Measurements from ENCODE around the gene RABL3.
"Not testable (repeated sequence)": the region's sequence is repeated elsewhere in the genome, so short reads cannot be mapped to it uniquely, and the experiment has no call there.

RABL3 gene, protein sequence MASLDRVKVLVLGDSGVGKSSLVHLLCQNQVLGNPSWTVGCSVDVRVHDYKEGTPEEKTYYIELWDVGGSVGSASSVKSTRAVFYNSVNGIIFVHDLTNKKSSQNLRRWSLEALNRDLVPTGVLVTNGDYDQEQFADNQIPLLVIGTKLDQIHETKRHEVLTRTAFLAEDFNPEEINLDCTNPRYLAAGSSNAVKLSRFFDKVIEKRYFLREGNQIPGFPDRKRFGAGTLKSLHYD

DNA sequence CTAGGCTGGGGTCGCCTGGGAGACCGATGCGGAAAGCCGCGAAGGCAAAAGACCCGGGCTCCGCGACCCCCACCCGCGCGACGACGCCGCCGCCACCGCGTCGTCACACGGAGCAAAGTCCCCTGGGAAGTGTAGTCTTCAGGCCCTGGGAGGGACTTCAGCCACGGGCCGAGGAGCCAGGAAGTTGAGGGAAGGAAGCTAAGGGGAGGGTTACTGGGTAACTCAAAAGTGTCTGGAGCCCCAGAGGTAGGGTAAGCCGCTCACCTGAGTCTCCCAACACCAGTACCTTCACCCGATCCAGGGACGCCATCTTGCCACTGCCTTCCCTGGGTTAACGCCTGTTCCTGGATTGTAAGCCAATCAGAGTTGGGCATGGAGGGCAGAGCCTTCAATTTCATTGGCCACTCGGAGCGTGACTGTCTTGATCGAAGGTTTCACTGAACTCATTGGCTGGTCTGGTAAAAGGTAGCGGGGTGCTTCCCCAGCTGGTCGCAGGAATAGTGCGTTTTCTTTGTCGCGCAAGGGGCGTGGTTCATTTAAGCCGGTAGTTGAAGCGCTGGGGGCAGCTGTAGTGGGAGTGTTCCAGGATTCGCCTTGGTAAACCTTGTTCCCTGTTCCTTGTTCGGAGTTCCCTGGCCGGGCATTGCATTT is at the start of gene RABL3, which contains the start of gene GTF2E1:
RABL3 (minus strand) TSS at position 319 of the 651 bp plus-strand sequence; CDS start at position 310, 9 bp downstream.
GTF2E1 (plus strand) TSS at position 547 of the 651 bp plus-strand sequence. CDS start 7,809 bp downstream, outside the sequence.
- peak; percentile 88 to 93 (median 91) for DNase-seq (ENCODE audit: low read depth in 4 of 4, low spot score in 1 of 4)

DNA sequence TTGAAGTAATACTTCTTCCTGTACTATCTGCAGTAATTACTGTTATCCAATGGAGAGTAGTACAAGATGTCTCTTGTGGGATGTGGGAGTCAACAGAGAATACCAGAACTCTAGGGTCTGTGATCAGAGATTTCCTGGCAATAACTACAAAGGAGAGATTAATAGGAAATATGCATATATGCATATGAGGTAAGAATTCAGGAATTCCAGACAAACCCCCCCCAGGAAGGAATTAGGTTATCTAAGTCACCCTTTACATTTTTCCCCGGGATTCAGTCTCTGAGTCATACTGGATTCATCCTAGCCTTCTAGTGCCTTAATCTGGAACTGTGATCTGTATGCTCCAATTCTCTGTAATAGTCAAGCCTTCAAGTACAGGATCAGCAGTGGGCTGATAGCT is 49.6 kb upstream of the RABL3 start:
- no peak for DNase-seq (ENCODE audit: low read depth in 4 of 4, low spot score in 1 of 4)

DNA sequence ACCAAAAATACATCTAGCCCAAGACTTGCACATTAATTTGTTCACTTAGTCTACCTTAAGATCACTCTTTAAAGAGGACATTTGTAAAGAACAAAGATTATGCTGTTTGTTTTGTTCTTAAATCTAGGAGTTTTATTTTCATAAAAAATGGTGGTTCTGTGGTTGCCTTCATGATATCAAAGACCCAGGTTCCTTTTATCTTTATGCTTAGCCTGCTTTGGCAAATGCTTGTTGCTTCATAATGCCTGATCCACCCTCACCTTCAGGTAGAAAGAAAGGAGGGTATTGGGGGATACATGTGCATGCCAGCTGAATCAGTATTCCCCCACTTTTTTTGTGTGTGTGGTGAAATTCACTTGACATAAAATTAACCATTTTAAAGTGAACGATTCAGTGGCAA is 48.7 kb upstream of the RABL3 start:
- no peak for DNase-seq (ENCODE audit: low read depth in 4 of 4, low spot score in 1 of 4)

DNA sequence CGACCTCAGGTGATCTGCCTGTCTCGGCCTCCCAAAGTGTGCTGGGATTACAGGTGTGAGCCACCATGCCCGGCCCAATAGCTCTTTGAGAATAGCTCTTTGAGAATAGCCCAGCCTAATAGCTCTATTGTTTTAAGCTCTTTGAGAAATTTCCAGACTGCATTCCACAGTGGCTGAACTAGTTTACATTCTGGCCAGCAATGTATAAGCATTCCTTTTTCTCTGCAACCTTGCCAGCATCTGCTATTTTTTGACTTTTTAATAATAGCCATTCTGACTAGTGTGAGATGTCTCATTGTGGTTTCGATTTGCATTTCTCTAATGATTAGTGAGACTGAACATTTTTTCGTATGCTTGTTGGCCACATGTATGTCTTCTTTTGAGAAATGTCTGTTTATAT is 43.5 kb upstream of the RABL3 start:
- DNase-seq (ENCODE audit: low read depth in 4 of 4, low spot score in 1 of 4) = not testable (repeated sequence)

DNA sequence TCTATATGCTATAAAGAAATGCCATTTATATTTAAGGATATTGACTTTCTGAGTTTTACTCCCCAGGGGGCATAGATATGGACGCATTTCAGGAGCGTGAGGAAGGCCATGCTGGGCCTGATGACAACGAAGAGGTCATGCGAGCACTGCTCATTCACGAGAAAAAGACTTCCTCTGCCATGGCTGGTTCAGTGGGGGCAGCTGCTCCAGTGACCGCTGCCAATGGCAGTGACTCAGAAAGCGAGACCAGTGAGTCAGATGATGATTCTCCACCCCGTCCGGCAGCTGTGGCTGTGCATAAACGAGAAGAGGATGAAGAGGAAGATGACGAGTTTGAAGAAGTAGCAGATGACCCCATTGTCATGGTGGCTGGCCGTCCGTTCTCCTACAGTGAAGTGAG is 38.7 kb upstream of the RABL3 start:
- DNase-seq (ENCODE audit: low read depth in 4 of 4, low spot score in 1 of 4) = no peak

DNA sequence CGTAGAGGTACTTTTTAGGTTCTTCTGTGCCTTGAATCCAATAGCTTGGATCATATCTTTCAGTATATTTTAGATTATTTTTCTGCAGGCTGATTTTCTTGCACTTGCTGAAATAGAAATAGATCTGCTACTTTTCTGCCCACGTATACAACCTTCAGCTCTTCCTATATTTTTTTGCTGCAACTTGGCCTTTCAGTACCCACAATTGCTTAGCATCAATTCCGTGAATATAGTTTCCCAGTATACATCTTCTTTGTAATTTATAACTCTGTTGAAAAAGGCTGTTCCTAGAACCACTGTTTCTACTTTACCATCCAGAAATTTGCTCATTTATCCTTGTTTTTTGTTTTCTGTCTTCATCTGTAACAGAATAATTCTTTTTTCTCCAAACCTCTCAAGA is 36.5 kb upstream of the RABL3 start:
- DNase-seq (ENCODE audit: low read depth in 4 of 4, low spot score in 1 of 4) = no peak

DNA sequence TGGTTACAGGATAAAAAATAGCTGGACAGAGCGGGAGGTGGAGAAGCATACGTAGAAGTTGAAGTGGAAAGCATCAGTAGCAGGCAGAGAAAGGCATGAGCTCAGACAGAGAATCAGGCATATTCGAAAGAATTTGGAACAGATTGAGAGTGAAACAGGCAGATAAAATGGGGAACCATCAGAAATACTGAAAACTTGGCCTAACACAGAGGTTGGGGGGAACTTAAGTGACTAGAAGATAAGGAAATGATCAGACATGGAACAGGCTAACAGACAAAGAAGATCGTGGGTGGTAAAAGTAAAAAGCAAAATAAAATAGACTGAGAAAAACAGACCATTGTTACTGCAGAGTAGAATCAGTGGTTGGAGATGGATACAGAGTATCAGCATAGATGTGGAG is 33.1 kb upstream of the RABL3 start:
- no peak for DNase-seq (ENCODE audit: low read depth in 4 of 4, low spot score in 1 of 4)

DNA sequence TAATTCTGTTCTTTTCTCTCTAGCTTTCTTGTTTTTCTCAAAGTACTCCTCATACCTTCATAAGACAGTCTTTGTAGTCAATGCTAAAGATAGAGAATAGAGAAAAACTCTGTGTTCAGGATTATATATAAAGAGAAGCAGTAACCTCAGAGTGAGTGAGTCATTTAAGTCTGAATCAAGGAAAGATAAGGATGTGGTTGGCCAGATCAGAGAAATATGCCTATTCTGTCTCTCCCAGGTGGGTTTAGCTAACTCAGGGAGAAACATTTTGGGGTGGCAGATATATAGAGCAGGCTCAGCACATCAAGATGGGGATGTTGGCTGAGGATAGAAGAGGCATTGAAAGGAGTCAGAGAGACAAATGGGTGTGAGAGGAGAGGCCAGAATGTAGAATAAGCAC is 31.6 kb upstream of the RABL3 start:
- no peak for DNase-seq (ENCODE audit: low read depth in 4 of 4, low spot score in 1 of 4)

DNA sequence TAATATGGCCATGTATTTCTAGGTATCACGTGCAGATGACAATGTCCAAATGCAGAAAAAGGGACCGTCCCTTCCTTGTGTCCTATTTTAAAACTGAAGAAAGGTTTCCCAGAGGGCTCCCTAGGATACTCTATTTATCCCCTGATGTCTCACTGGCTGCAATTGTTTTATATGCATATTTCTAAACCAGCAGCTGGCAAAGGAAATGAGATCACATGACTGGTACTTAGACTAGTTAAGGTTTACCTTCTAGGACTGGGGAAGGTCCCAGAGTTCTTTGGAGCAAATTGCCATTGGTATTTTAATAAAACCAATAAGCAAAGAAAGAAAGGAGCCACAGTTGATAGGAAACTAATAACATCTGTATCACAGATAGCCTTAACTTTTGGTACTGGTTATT is 29.8 kb upstream of the RABL3 start:
- no peak for DNase-seq (ENCODE audit: low read depth in 4 of 4, low spot score in 1 of 4)

DNA sequence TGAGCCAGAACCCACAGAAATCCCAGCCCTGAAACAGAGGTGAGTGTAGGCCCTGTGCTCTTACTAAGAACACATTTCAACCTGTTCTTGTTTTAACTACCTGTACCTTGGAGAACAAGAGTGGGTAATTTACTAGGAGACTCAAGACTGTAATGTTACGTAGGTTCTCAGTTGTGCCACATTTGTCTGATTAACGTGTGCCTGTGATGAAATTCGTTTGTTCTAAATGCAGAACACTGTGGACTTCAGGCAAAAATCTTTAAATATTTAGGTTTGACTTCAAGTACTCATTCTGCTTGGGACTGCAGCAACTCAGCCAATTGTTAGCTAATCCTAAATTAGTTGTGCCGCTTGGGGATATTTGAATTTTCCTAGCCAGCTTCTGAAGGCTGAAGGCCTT is 28.6 kb upstream of the RABL3 start:
- DNase-seq (ENCODE audit: low read depth in 4 of 4, low spot score in 1 of 4) = no peak

DNA sequence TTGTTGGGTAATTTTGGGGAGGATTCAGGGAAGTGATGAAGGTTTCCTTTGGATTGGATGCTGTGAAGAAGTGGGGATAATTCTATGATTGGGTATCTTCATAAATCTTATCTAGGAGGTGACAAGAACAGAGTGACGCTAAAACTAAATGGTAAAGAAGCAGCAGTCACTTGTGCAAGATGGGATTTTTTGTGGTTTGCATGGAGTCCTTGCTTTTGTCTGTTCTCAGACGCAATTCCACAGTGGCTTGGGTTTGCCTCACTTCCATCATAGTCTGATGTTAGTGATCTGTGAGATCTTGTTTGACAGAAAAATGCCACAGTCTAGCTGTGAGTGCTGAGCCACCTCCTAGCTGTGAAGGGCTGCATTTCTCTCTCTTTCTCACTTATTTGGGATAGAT is 27.1 kb upstream of the RABL3 start:
- DNase-seq (ENCODE audit: low read depth in 4 of 4, low spot score in 1 of 4) = no peak

DNA sequence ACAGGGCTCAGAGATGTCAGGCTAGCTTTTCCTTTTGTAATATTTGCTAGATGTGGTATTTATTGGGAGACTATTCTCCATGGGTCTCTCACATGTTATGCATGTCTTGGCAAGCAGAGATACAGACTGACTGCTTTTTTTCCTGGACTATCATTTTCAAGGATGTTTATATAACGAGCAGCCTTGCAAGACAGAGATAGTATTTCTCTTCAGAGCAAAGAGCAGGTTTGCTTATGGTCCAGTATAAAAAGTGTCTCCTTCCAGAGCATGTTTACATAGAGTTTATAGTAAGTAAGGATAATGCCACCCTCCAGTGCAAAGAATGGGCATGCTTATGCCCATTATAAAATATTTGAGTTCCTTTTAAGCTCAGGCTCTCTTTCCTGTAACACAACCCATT is 24.8 kb upstream of the RABL3 start:
- DNase-seq (ENCODE audit: low read depth in 4 of 4, low spot score in 1 of 4) = no peak

DNA sequence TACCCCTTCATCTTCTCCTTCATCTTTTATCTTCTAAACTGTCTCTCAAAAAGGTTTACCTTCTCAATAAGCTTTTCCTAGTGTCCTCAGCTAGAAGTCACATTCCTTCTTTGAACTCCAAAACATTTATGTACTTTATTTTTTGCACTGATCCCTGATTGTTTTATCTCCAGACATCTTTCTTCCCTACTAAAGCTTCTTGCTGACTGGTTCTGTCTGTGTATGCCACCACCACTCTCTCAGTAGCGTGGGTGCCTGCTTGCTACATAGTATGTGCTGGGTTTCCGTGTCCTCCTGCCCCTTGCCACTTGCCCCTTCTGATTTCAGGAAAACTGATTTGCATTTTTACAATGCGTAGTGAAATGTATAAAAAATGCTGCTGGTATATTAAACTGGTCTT is 24.3 kb upstream of the RABL3 start:
- DNase-seq (ENCODE audit: low read depth in 4 of 4, low spot score in 1 of 4) = no peak

DNA sequence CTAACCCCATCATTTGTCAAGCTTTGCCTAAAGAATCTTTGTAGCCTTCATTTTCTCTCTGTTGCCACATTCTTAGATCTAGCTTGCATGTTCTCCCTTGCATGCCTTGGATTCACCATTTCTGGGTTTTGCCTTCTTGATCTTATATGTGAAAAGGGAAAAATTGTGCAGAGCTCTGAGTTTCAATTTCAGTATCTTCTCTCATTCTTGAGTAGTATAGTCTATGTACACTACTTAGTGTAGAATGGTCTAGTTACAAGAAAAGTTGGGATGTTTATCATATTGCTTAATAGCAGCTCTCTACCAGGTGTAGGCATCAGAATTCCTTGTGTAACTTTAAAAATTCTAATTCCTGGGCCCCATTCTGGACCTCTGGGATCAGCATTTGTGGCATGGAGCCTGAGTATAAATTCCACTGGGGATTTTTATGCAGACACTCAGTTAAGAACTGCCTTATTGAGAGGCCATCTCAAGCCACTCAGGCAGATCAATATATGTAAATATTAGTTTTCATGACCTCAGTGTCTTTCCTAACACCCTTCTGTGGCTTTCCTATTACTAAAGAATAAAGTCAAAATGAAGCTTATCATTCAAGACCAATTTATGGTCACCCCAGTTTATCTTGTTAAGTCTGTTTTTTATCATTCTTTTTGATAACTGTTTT is 23.6 kb upstream of the RABL3 start:
- DNase-seq (ENCODE audit: low read depth in 4 of 4, low spot score in 1 of 4) = no peak

DNA sequence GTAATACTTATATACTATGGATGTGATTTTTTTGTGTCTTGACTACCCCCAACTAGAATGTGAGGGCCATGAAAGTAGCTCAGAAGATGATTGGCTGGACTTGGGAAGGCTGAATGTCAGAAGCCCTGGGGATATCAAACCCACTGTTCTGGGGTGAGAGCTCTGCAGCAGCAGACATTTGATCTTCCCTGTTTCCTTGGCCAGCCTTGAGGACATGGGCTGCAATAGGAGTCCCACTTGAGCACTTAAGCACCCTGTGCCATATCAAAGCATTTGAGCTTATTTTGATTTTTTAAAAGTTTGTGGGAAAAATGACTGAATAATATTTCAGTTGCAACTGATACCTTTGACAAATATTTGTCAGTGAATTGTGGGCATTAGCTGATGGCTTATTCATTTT is 21.9 kb upstream of the RABL3 start:
- DNase-seq (ENCODE audit: low read depth in 4 of 4, low spot score in 1 of 4) = no peak

DNA sequence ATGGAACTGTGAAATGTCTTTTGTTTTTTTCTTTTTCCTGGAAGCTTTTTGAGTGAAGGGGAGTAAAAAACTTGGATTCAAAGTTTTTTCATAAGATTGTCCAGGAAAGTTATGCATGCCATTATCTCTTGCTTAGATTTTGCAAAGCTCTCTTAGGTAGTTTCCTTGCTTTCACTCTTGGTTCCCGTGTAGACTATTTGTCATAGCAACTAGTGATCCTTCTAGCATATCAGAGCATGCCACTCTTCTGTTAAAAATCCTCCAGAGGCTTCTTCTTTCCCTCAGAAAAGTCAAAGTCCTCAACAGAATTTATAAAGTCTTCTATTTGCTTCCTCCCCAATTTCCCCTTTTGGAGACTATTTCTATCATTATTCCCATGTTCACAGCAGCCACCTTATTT is 21.3 kb upstream of the RABL3 start:
- no peak for DNase-seq (ENCODE audit: low read depth in 4 of 4, low spot score in 1 of 4)

DNA sequence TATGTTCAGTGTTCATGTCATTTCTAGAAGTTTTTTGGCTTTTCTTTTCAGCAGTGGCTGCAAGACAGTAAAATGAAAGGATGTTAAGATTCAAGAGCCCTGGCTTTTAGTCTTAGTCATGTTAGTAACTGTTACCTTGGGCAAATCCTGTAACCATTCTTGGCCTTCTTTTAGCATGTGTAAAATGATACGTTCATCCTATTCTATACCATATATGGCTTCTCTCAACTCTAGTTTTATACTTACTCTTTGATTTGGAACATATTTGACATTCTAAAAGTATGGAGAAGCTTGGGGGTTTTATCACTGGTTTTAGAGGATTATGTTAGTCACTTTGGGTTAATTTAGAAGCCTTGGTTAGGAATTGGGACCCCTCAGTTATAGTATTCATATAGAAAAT is 20.3 kb upstream of the RABL3 start:
- DNase-seq (ENCODE audit: low read depth in 4 of 4, low spot score in 1 of 4) = no peak

DNA sequence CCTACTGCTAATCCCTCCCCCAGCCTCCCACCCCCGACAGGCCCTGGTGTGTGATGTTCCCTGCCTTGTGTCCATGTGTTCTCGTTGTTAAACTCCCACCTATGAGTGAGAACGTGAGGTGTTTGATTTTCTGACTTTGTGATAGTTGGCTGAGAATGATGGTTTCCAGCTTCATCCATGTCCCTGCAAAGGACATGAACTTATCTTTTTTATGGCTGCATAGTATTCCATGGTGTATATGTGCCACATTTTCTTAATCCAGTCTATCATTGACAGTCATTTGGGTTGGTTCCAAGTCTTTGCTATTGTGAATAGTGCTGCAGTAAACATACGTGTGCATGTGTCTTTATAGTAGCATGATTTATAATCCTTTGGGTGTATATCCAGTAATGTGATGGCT is 16.2 kb upstream of the RABL3 start:
- not testable (repeated sequence) for DNase-seq (ENCODE audit: low read depth in 4 of 4, low spot score in 1 of 4)

DNA sequence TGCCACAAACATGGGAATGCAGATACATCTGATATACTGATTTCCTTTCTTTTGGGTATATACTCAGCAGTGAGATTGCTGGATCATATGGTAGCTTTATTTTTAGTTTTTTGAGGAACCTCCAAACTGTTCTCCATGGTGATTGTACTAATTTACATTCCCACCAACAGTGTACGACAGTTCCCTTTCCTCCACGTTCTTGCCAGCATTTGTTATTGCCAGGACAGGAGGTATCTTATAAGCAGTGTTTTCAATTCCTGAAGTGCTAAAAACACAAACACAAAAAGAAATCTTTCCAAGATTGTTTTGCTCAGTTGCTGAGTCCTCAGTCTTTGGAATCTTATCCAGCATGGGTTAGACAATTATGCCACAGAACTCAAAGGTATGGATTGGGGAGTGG is 13.7 kb upstream of the RABL3 start:
- DNase-seq (ENCODE audit: low read depth in 4 of 4, low spot score in 1 of 4) = no peak

DNA sequence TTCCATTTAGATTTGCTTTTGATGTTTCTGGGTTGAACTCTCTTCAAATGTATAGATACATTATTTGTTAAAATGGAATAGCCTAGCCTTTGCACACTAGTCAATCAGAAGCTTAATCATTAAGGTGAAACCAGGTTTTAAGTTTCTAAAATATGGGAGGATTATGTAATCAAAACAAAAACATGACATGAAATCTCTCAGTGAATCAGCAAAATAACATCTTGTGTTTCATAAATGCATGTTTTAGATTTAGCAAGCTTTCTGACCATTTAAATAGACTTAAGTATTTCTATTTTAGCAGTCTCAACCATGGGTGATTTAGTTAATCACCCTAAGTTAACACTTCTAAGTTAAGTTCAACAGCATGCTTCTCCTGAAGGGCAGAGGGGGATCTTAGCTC is 11.5 kb upstream of the RABL3 start:
- DNase-seq (ENCODE audit: low read depth in 4 of 4, low spot score in 1 of 4) = no peak

DNA sequence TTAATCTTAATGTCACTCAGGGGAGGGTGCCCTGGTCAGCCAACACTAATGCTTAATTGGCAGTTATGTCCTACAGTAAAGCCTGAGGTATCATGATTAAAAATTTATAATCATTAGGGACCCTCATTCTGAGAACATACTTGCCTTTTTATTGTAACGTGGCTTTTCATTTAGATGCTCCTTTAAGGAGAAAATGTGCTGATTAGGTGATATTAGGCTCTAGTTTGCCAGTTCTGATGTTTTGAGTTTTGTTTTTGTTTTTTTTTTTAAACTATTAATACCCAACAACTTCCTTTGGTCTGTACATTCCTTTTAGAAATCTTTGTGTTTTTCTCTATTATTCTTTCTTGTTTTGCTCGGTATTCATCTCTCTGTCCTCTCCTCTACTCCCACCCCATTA is 10.5 kb upstream of the RABL3 start:
- DNase-seq (ENCODE audit: low read depth in 4 of 4, low spot score in 1 of 4) = no peak

DNA sequence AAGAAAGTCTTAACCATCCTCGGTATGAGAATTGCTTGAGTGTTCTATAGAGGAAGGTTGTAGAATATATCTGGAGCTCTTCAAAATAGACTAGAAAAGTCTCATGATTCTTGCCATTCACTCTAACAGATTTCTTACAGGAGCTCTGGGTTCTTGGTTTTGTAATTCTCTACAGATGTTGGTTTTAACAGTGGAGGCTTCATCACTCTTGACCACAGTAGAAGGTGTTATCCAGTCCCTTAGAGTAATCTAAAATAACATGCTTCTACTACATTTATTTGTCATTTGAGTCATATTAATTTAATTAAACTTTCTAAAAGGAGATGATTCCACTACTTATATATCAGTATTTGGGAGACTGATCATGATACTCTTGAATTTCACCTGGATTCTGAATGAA is 9.9 kb upstream of the RABL3 start:
- no peak for DNase-seq (ENCODE audit: low read depth in 4 of 4, low spot score in 1 of 4)

DNA sequence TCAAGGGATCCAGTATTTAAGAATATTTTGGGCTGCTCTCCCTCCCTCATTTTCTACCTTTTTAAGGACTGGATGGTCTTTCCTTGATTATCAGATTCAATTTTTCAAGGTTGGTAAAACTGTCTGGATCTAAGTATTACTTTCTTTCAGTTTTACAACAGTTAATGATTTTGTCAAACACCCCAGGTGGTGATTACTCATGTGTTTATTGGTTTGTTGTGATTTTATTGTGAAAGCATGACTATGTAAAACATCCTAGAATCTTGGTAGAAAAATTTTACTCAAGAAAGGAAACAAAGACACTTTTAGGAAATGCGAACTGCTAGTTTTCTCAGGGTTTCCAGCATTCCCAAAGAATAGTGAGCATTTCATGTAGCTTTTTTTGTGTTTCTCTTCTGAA is 7.5 kb upstream of the RABL3 start:
- no peak for DNase-seq (ENCODE audit: low read depth in 4 of 4, low spot score in 1 of 4)

Measured in stimulated activated CD4-positive, alpha-beta T cell treated with anti-CD3 and anti-CD28 coated beads, Interleukin-1b, Interleukin-23, amount 100 ng/mL, for 24 hours (primary cell).